MCF 10A (cell line): ENCODE measurements around the gene ADAMTS6. TPM values are rescaled to one million over a fixed set of nuclear protein-coding genes. Genes with fewer than 3 reads are reported as not detected.

Experiments
- BruUV-seq: library from RNA; stranded (reverse); fragments of 400-500 nt; replicated peaks from 2 replicates; lab custom pipeline; 2021; lab: Mats Ljungman, UMichigan
- CTCF ChIA-PET: fragments of 300-600 bp; sonication (Branson Sonifier 250); formaldehyde crosslinking; extraction: SDS; loops from one replicate; lab custom pipeline; 2021; ENCODE audit warnings: antibody characterized with exemption, inconsistent platforms; lab: Yijun Ruan, JAX
- POLR2A ChIA-PET: fragments of 300-600, 350-650 bp; sonication (Branson Sonifier 250); formaldehyde crosslinking; extraction: SDS; loops from one replicate; lab custom pipeline; 2020; ENCODE audit warnings: antibody characterized with exemption, inconsistent platforms; lab: Yijun Ruan, JAX
- DNase-seq: peaks from one replicate; pipeline ENCODE4 v3.0.0-alpha.2; 2018; ENCODE audit not compliant: unreplicated experiment
- H3K27ac Mint-ChIP-seq: one replicate; pipeline ENCODE4 v1.8.0; 2022; ENCODE audit warnings: mild to moderate bottlenecking, low read depth, mixed read lengths; ENCODE audit not compliant: unreplicated experiment
- H3K27me3 Mint-ChIP-seq: one replicate; pipeline ENCODE4 v1.8.0; 2022; ENCODE audit warnings: mixed read lengths; ENCODE audit not compliant: insufficient read depth, unreplicated experiment
- H3K36me3 Mint-ChIP-seq: one replicate; pipeline ENCODE4 v1.8.0; 2022; ENCODE audit warnings: mild to moderate bottlenecking, moderate library complexity, mixed read lengths; ENCODE audit not compliant: insufficient read depth, unreplicated experiment
- H3K4me1 Mint-ChIP-seq: one replicate; pipeline ENCODE4 v1.8.0; 2022; ENCODE audit warnings: mixed read lengths; ENCODE audit not compliant: insufficient read depth, unreplicated experiment
- H3K4me3 Mint-ChIP-seq: one replicate; pipeline ENCODE4 v1.8.0; 2022; ENCODE audit warnings: mild to moderate bottlenecking, moderate library complexity, mixed read lengths; ENCODE audit not compliant: unreplicated experiment
- H3K9me3 Mint-ChIP-seq: one replicate; pipeline ENCODE4 v1.8.0; 2022; ENCODE audit warnings: mixed read lengths; ENCODE audit not compliant: unreplicated experiment
- CTCF ChIP-seq: fragments of 200-600 bp; IDR thresholded peaks from one replicate; pipeline ENCODE4 v1.8.0; 2022; ENCODE audit warnings: antibody characterized with exemption, mild to moderate bottlenecking; ENCODE audit not compliant: unreplicated experiment
- intact Hi-C: fragments of 100-400 bp; cut with micrococcal nuclease; formaldehyde crosslinking; loops from 2 replicates; pipeline ENCODE4 v1.14.1; 2022
- total RNA-seq: library from RNA; stranded (reverse); gene quantifications from 2 replicates; pipeline ENCODE4 v1.2.3, GENCODE V29; 2022

ADAMTS6 gene
- total RNA-seq, 1 experiment from 2014 or later, result 17.8 TPM

GRCh38 chr5:65455064-65455463 lies 26.7 kb downstream of the ADAMTS6 start:
- ChIA-PET CTCF (interaction anchor here (0.6 kb wide), 1 partner anchor 354 kb away, joined by 3 read pairs; no protein-coding TSS in a partner anchor), POLR2A (no interaction called here)
- no peaks in the 10 kb centered on the region for H3K4me1 Mint-ChIP-seq
- no peaks in the 10 kb centered on the region for H3K27me3 Mint-ChIP-seq
- TF ChIP-seq CTCF, result no peak
- H3K9me3 Mint-ChIP-seq, result no peaks in the 10 kb centered on the region
- H3K4me3 Mint-ChIP-seq, result no peak overlapping the region
- no peak for DNase-seq
- peaks cover 21% of the 10 kb centered on the region for H3K36me3 Mint-ChIP-seq
- no peak overlapping the region for H3K27ac Mint-ChIP-seq
- intact Hi-C loops, result no loop called here
- BruUV-seq, result no TSS peak

GRCh38 chr5:65451436-65451835 lies 30.3 kb downstream of the ADAMTS6 start:
- Mint-ChIP-seq H3K4me1 (no peaks in the 10 kb centered on the region), H3K9me3 (no peaks in the 10 kb centered on the region), H3K27me3 (no peaks in the 10 kb centered on the region), H3K4me3 (no peak overlapping the region), H3K36me3 (peaks cover 6% of the 10 kb centered on the region), H3K27ac (no peak overlapping the region)
- CTCF ChIA-PET, result interaction anchor here (0.6 kb wide), 1 partner anchor 17 kb away, joined by 3 read pairs; no protein-coding TSS in a partner anchor
- DNase-seq, result no peak
- intact Hi-C loops, result no loop called here
- no TSS peak for BruUV-seq
- POLR2A ChIA-PET, result no interaction called here
- no peak for TF ChIP-seq CTCF

- Mint-ChIP-seq H3K4me3 (no peak overlapping the region), H3K4me1 (no peaks in the 10 kb centered on the region), H3K36me3 (no peaks in the 10 kb centered on the region), H3K27ac (no peak overlapping the region), H3K9me3 (no peaks in the 10 kb centered on the region), H3K27me3 (no peaks in the 10 kb centered on the region)
- CTCF ChIA-PET, result no interaction called here
- no peak for TF ChIP-seq CTCF
- intact Hi-C loops, result no loop called here
- BruUV-seq, result no TSS peak
- DNase-seq, result no peak
- POLR2A ChIA-PET, result no interaction called here
These were observed 35.0 kb downstream of the ADAMTS6 start for GRCh38 chr5:65446682-65447081.

GRCh38 chr5:65441800-65442199 lies 39.9 kb downstream of the ADAMTS6 start:
- intact Hi-C loops, result no loop called here
- Mint-ChIP-seq H3K4me1 (no peaks in the 10 kb centered on the region), H3K27ac (no peak overlapping the region), H3K36me3 (no peaks in the 10 kb centered on the region), H3K9me3 (no peaks in the 10 kb centered on the region), H3K4me3 (no peak overlapping the region), H3K27me3 (no peaks in the 10 kb centered on the region)
- no peak for TF ChIP-seq CTCF
- BruUV-seq, result no TSS peak
- no peak for DNase-seq
- ChIA-PET POLR2A (no interaction called here), CTCF (interaction anchor here (0.8 kb wide), 1 partner anchor 270 kb away, joined by 4 read pairs; no protein-coding TSS in a partner anchor)
